GM12891 (cell line): ENCODE results near the gene TMEM178B.

Experiments used
- POLR2A ChIP-seq: IDR thresholded peaks from 2 replicates; pipeline ENCODE4 v1.6.1; 2011; ENCODE audit warnings: low read depth, low read length, control low read depth
- POLR2AphosphoS5 ChIP-seq: IDR thresholded peaks from 2 replicates; pipeline ENCODE4 v1.6.1; 2011; ENCODE audit warnings: low read depth, low read length, control low read depth
- POU2F2 ChIP-seq: IDR thresholded peaks from 2 replicates; pipeline ENCODE4 v1.6.1; 2011; ENCODE audit warnings: low read depth, mild to moderate bottlenecking, control low read depth, low read length, moderate library complexity
- TAF1 ChIP-seq: IDR thresholded peaks from 2 replicates; pipeline ENCODE4 v1.6.1; 2011; ENCODE audit warnings: low read depth, low read length, control low read depth

DNA sequence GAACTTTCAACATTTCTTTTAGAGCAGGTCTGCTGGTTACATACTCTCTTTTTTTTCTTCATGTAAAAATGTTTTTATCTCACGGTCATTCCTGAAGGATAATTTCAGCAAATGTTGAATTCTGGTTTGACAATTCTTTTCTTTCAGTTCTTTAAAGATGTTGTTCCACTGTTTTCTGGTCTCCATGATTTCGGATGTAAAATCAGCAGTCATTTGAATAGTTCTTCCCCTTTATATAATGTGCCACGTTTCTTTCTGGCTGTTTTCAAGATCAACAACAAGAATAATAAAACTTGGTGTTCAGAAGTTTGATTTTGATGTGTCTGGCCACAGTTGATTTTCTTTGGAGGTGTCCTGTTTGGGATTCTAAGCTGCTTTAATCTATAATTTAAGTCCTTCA is 45.1 kb upstream of the TMEM178B start:
- TF ChIP-seq TAF1 (no peak), POLR2A (no peak), POU2F2 (no peak), POLR2AphosphoS5 (no peak)
